Measurements from ENCODE around the gene NEDD4L. TPM values are rescaled to one million over a fixed set of nuclear protein-coding genes. Genes with fewer than 3 reads are reported as not detected.
A peak's percentile ranks its signal among the peaks of the same experiment; 100 is the strongest.

NEDD4L gene
- polyA plus RNA-seq, 1 experiment: 14.1 TPM

- ChIA-PET POLR2A (no interaction called here), CTCF (interaction anchor here (0.6 kb wide), 1 partner anchor 292 kb away, joined by 3 read pairs; no protein-coding TSS in a partner anchor)
- no peak for DNase-seq (ENCODE audit: low read depth)
- H3K27me3 ChIP-seq (ENCODE audit: control insufficient read depth, insufficient read depth, low read length): no peaks in the 10 kb centered on the region
- no peak for TF ChIP-seq CTCF (IDR thresholded peaks at IDR 0.05; ENCODE audit: insufficient read depth, low read depth, low read length)
- H3K4me3 ChIP-seq (ENCODE audit: low read depth, low read length): no peak overlapping the region
- no peaks in the 10 kb centered on the region for H3K36me3 ChIP-seq (ENCODE audit: control insufficient read depth, insufficient read depth, low read length)
These were observed 186.6 kb downstream of the NEDD4L start for GRCh38 chr18:58230438-58231179.

- TF ChIP-seq CTCF (IDR thresholded peaks at IDR 0.05; ENCODE audit: insufficient read depth, low read depth, low read length): peak; percentile 45
- H3K27me3 ChIP-seq (ENCODE audit: control insufficient read depth, insufficient read depth, low read length): no peaks in the 10 kb centered on the region
- ChIA-PET POLR2A (no interaction called here), CTCF (interaction anchor here (0.7 to 1.0 kb wide), 3 partner anchors 11 to 50 kb away, joined by 3 read pairs; no protein-coding TSS in a partner anchor)
- H3K4me3 ChIP-seq (ENCODE audit: low read depth, low read length): no peak overlapping the region
- no peak for DNase-seq (ENCODE audit: low read depth)
- no peaks in the 10 kb centered on the region for H3K36me3 ChIP-seq (ENCODE audit: control insufficient read depth, insufficient read depth, low read length)
These were observed 187.9 kb downstream of the NEDD4L start for GRCh38 chr18:58231930-58232329.

GRCh38 chr18:58232668-58233067 is 188.6 kb downstream of the NEDD4L start:
- ChIA-PET POLR2A (no interaction called here), CTCF (interaction anchor here (0.7 to 0.8 kb wide), 2 partner anchors 10 to 12 kb away, joined by 3 read pairs; no protein-coding TSS in a partner anchor)
- TF ChIP-seq CTCF (IDR thresholded peaks at IDR 0.05; ENCODE audit: insufficient read depth, low read depth, low read length): no peak
- no peaks in the 10 kb centered on the region for H3K27me3 ChIP-seq (ENCODE audit: control insufficient read depth, insufficient read depth, low read length)
- no peaks in the 10 kb centered on the region for H3K36me3 ChIP-seq (ENCODE audit: control insufficient read depth, insufficient read depth, low read length)
- H3K4me3 ChIP-seq (ENCODE audit: low read depth, low read length): no peak overlapping the region
- no peak for DNase-seq (ENCODE audit: low read depth)

GRCh38 chr18:58234359-58234741 is 190.3 kb downstream of the NEDD4L start:
- Histone ChIP-seq H3K36me3 (ENCODE audit: control insufficient read depth, insufficient read depth, low read length) (no peaks in the 10 kb centered on the region), H3K4me3 (ENCODE audit: low read depth, low read length) (no peak overlapping the region), H3K27me3 (ENCODE audit: control insufficient read depth, insufficient read depth, low read length) (no peaks in the 10 kb centered on the region)
- POLR2A ChIA-PET: interaction anchor here (0.6 kb wide), 1 partner anchor 166 kb away, joined by 3 read pairs; no protein-coding TSS in a partner anchor
- CTCF ChIA-PET: interaction anchor here (0.8 to 1.6 kb wide), 2 partner anchors 13 to 53 kb away, joined by 3 read pairs; no protein-coding TSS in a partner anchor
- TF ChIP-seq CTCF (IDR thresholded peaks at IDR 0.05; ENCODE audit: insufficient read depth, low read depth, low read length): no peak
- DNase-seq (ENCODE audit: low read depth): no peak

GRCh38 chr18:58235001-58235436 is 191.0 kb downstream of the NEDD4L start:
- Histone ChIP-seq H3K4me3 (ENCODE audit: low read depth, low read length) (no peak overlapping the region), H3K27me3 (ENCODE audit: control insufficient read depth, insufficient read depth, low read length) (no peaks in the 10 kb centered on the region), H3K36me3 (ENCODE audit: control insufficient read depth, insufficient read depth, low read length) (no peaks in the 10 kb centered on the region)
- ChIA-PET POLR2A (no interaction called here), CTCF (interaction anchor here (0.8 to 1.6 kb wide), 2 partner anchors 13 to 54 kb away, joined by 3 read pairs; no protein-coding TSS in a partner anchor)
- TF ChIP-seq CTCF (IDR thresholded peaks at IDR 0.05; ENCODE audit: insufficient read depth, low read depth, low read length): no peak
- no peak for DNase-seq (ENCODE audit: low read depth)

All from BJ (cell line).